NCI-H1694 treated with DMSO at 0.1 percent for 48 hours (cell line): ENCODE measurements around the gene PLXNA4.
A peak's percentile ranks its signal among the peaks of the same experiment; 100 is the strongest.

ENCODE experiments used
- DNase-seq: peaks from one replicate; lab custom pipeline; 2025; lab: John Stamatoyannopoulos, UW

The PLXNA4 gene

DNA sequence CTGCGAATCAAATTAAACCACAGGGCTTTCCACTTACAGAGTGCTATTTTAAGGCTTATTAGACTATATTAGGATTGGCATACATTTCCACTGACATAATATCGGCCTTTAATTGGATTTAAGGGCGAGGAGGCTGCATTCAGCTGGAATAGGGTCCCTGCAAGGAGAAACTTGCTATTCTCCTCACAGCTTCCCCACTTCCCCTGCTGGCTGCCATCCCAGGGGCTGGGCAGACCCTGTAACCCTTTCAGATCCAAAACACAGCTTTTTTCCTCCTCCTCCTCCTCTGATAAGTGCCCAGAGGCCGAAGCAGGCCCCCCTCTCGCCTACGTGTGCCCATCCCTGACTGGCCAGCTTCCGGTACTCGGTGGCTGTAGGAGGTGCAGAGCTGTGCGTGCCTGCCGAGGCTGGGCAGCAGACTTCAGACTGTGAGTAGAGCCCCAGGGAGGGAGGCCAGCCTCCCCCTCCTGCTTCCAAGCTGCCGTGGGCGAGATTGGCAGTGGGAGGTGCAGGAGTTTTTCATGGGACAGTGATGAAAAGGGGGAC lies 224.2 kb downstream of the PLXNA4 start:
- no peak for DNase-seq

GRCh38 chr7:132350741-132351140 lies 225.5 kb downstream of the PLXNA4 start:
- DNase-seq: no peak

GRCh38 chr7:132349075-132349474 lies 227.2 kb downstream of the PLXNA4 start:
- DNase-seq: no peak

DNA sequence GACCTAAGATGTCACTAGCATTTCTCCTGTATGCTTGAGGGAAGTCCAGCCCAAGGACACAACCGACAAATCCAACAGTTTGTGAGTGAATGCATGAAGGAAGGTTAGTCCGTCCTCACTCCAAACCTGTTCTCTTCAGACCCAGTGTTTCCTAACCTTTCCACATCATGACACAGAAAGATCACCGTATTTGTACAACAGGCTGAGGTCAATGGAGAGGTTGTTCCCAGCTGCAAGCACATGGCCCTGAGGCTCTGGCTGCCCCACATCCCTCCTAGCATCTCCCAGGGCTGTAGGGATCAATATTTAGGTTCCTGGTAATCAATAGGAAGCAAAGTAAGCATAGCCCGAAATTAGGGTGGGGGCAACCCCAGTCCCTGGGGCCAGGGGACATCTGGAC lies 227.9 kb downstream of the PLXNA4 start:
- DNase-seq: no peak

DNA sequence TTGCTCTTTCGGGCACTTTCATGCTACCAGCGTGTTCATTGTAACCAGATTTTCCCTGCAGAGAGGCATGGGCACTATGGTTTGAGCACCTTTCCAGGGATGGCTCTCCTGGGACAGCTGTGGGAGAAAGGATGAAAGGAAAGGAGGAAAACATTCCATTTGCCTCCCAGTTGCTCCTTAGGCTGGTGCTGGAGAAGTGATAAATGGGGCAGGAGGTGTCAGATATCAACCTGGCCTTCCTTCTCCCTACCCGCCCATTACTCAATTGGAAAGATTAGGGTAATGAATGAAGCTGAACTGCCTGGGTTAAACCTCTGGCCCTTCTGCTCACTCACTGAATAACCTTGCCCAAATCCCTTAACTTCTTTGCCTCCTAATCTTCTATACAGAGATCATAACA lies 228.4 kb downstream of the PLXNA4 start:
- DNase-seq: no peak

DNA sequence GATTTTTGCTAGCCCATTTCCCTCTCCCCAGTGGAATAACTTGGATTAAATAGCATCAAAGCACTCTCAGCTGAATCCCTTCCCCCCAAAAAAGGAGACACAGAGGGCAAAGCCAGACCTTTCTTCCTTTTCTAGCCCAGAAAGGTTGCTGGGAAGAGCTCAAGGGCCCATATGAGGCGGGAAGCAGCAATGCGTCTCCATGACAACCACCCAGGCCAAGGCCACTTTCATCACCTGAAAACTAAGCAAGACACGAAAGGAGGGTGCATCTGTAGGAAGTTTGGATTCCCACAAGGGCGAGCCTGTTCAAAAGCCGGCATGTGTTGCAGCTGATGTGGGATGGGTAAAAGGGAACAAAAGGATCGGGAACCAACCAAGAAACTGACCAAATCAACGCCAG lies 229.1 kb downstream of the PLXNA4 start:
- no peak for DNase-seq

DNA sequence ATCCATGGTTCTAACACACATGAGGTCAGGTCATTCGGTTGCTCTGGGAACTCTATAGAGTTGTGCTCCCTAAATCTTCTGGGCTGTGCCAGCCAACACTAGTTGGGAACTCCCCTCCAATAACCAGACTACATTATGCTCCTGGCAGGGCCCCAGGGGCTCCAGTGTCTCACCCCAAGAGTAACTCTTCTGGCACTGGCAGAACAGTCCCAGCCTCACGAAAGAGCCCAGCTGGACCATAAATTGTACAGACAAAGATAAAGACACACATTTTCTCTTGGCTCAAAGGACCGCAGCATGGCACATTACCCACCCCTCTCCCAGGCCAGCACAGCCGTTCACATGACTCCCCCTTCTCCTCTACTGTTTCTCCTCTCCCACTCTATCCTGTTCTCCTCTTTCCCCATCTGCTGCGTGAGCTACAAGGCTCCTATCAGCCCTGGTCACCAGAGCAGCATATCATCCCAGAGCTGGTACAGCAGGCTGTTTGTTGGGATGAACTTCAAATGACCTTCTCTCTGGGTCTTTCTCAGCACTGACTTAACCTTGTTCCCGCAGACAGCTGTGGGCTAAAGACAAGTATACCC lies 230.6 kb downstream of the PLXNA4 start:
- no peak for DNase-seq

DNA sequence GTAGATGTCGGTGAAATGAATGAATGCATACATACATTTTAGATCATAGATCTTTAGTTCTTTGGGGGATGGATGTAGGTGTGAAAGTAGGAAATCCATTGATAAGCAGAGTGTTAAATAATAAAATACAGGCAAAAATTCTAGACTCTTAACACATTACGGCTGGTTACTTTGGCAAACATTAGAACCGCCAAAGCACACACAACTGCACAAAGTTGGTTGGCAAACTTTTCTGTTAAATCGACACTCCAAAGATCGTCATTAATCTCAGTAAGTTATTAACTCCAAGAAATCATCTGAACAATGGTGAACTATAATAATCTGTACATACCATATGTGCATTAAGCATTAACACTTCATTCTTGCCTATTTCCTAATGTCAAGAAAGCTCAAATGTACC lies 231.2 kb downstream of the PLXNA4 start:
- no peak for DNase-seq

DNA sequence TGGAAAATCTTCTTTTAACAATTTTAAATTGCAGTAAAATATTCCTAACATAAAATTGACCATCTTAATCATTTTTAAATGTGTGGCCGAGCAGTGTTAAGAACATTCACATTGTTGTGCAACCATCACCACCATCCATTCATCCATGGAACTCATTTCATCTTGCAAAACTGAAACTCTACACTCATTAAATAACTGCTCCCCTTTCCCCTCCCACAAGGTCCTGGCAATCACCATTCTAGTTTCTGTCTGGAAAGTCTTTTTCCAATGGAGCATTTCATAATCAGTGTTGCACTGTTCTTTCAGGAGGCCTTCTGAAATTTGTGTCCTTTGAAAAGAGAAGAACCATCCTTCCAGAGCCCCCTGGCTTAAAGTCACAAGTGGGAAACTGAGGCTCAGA lies 233.1 kb downstream of the PLXNA4 start:
- DNase-seq: no peak

DNA sequence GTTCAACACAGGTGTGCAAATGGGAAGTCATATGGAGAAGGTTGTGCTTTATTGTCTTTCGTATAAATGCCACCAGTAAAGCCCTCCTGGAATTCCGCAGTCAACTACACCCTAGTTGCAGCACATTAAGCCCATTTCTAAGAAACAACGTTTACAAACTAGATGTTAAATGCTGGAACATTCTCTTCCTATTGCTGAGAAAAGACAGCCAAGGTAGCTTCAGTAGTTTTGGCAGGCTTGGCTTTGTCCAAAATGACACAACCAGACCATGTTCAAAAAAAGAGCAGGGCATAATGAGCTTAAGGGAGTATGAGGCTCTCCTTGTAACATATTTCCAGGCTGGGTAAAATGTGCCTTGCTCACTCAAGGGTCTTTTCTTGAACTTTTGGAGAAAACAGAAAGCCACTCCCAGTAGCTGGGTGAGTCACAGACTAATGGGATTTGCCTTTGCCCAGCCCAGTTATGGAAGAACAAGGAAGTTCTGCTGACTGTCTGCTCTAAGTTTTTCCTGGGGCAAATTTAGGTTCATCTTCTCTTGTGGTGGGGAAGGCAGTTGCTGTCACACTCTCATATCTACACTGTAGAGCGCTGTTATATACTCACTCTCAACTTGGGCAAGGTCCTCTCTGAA lies 238.7 kb downstream of the PLXNA4 start:
- no peak for DNase-seq

- DNase-seq: no peak
These were observed 239.5 kb downstream of the PLXNA4 start for GRCh38 chr7:132336797-132337196.

DNA sequence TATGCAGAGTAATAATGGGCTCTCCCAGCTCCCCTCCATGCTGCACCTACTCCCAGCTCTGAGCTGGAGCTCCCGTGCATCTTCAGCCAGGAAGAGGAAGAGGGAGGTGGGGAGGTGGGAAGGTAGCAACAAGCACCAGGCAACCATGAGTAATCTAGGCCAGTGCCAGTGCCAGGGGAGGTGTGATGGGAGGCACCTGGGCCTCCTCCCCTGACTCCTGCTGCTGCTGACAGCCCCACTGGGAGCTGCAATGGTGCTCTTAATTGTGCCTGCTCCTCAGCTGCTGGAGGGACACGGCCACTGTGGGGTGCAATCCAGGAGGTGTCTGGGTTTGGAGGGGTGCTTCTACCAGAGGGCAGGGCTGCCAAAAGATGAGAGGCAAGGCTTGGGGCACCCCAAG lies 243.0 kb downstream of the PLXNA4 start:
- no peak for DNase-seq

DNA sequence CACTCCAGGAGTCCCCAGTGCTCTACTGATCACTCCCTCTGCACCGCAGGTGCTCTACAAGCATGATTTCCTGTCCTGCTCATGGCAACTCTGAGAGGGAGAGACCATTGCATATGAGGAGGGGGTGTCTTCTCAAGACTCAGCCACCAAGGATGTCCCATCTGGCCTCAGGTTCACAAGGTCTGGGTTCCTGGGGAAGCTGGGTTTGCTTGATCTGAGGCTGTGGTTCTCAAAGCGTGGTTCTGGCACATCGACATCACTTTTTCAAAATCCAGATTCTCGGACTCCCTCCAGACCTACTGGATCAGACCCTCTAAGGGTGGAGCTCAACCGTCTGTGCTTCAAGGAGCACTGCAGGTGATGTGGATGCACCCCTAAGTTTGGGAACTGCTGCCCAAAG lies 247.5 kb downstream of the PLXNA4 start:
- no peak for DNase-seq

DNA sequence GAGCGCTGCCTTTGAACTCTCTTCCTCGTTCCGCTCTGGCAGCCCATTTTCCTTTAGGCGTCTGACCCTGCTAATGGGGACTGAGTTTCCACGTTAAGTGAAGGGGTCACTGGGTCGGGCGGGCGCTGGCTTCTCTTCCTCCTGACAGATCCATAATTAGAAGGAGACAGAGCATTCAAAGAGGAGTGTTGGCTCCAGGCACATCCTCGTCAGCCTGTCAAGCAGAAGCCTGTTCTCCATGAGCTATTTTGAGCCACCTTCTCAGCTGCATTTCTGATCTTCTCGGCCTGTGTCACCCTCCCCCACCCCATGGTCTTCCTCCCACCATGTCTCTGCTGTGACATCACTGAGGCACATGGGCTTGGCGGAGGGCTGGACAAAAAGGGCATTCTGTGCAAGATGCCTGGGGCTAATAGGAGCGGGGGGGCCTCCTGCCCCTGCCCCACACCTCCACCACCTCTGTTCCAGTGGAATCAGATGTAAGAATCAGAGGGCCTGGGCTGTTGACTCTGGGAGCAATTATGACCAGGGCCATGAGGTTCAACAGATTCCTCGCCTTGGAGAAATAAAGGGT lies 248.1 kb downstream of the PLXNA4 start:
- DNase-seq: no peak

GRCh38 chr7:132326878-132327589 lies 249.2 kb downstream of the PLXNA4 start:
- no peak for DNase-seq

GRCh38 chr7:132322970-132323369 lies 253.3 kb downstream of the PLXNA4 start:
- DNase-seq: no peak

GRCh38 chr7:132321387-132321786 lies 254.9 kb downstream of the PLXNA4 start:
- DNase-seq: peak; percentile 59

DNA sequence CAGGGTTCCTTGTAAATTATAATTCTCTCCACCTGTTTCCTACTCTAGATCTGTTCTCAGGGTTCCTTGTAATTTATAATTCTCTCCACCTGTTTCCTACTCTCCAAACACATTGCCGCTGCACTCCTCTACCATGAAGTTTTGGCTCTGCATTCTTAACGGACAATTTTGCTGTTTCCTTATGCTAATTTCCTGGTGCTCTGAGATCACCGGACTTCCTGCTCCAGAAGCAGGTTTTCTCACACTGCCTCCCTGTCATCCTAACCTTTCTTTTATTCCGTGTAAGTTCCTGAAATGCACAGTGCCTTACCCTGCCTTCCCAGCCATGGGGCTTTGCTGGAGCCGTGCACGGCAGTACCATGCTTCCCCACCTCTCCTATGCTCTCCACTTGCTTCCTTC lies 256.8 kb downstream of the PLXNA4 start:
- no peak for DNase-seq

DNA sequence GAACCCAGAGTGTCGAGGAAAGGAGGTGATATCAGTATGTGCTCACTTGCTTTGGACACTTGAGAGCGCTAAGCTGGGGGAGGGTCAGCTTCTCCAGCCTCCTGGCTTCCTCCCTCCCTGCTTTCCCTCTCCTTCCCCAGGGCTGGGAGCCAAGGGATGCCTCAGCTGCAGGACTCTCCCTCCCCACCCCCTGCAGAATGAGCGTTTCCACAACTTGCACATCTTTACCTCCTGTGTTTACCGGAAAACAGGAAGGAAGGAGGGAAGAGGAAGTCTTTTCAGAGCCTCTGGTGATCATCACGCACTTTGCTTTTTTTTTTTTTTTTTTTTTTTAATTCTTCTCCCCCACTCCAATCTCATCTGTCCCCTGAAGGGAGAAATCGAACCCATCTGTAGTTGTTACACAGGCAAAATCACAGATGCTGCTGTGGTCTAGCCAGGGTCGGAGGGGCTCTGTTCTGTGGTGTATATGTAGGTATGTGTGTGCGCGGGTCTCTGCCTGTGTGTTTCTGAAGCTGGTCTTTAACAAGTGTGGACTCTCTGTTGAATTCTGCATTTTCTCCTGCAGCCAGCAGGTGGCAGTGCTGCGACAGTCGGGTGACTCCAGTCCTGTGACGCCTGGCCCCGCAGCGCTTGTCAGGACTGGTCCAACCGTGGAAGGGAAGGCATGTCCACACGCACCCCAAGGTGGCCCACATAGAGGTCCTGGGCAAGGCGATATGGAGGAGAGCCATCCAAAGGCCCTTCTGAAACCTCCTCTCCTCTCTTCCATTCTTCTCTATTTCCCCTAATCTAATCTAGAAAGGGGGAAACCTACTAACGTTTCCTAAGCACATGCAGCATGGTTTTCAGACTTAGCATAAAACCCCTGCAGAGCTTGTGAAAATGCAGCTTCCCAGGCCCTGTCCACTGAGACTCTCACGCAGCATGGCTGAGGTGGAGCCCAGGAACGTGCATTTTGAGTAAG lies 257.6 kb downstream of the PLXNA4 start:
- DNase-seq: peak; percentile 90

- no peak for DNase-seq
These were observed 258.4 kb downstream of the PLXNA4 start for GRCh38 chr7:132317701-132318351.

DNA sequence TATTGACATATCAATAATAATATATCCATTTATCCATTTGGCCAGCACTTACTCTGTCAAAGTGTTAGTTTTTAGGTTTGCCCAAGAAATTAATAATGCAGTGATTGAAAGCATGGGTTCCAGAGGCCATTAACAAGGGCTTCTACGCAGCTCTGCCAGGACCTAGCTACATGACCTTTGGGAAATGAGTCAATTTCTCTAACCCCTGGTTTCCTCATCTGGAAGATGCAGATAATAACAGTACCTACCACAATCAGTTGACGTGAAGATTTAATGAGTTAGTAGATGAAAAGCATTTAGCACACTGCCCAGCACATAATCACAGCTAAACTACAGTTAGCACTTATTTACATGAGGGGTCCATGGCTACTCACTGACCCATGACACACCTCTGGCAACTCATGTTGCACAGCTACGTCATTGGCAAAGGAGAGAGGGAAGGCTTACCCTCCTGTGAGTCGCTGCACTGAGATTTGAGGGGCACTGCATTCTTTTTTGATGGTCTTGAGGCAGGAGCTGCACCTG lies 263.7 kb downstream of the PLXNA4 start:
- no peak for DNase-seq
